HG03521 (cell line): ENCODE data around the gene EGFL7.

ENCODE experiments used
- ATAC-seq: cut with Tn5 transposase; IDR thresholded peaks from one replicate; pipeline ENCODE4 v1.9.1; 2021; ENCODE audit warnings: mild to moderate bottlenecking, moderate library complexity; ENCODE audit not compliant: unreplicated experiment

The EGFL7 gene

DNA sequence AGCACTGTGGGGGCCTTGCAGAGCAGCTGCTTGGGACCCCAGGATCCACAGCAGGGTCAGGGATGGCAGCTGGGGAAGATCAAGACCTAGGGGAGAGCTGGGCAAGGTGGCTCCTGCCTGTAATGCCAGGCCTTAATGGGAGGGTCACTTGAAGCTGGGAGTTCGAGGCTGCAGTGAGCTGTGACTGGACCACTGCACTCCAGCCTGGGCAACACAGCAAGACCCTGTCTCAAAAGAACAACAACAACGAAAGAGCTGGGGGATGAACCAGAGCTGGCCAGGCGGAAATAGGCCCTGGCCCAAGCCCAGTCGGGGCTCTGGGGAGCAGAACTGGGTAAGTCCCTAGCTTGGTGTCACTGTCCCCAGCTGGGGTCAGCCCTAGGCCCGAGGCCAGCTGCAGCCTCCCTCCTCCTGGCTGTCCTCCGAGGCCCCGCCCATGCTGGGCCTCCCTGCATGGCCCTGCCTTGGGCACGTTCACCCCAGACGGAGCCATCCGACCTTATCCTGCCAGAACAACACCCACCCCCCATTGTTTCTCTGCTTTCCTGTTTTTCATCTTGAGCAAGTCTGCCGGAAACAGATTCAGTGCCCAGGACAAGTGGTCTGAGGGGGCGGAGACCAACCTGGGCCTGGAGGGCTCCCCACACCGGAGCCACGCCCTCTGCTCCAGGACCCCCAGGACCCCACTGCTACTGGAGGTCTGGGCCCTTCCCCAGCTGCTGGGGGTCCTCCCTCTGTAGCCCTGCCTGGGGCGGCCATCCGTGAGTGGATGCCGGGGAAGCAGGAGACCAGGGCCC lies 51.6 kb downstream of the EGFL7 start:
- ATAC-seq = no peak

- no peak for ATAC-seq
These were observed 52.2 kb downstream of the EGFL7 start for GRCh38 chr9:136714893-136715274.

- no peak for ATAC-seq
These were observed 54.7 kb downstream of the EGFL7 start for GRCh38 chr9:136717399-136717798.

GRCh38 chr9:136718345-136719194 lies 55.9 kb downstream of the EGFL7 start:
- ATAC-seq = no peak

DNA sequence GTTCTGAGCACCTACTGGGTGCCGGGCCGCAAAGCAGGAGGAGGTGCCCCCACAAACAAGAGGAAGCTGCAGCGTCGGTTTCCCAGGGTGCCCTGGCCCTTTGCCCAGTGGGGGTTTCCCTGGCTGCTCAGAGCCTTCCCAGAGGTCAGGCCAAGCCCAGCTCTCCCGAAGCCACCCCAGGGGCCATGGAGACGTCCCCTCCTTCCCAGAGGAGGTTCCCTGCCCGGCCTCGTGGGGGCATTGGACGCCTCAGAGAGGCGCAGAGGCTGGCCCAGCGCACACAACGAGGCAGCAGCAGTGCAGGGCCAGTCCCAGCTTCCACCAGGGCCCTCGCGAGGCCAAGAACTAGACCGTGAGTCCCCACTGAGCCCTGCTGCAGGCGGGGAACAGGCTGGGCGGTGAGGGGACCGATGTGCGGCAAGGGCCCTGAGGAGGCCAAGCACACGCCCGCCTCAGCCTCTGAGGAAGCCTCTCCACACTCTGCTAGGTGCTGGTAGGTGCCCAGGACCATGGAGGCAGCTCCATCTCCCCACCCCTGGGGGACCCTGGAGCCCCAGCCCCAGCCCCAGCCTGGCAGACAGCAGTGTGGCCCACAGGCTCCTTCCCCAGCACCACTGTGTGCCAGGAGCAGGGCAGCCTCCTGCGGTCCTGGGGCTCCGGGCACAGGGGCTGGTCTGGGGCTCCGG lies 56.6 kb downstream of the EGFL7 start:
- ATAC-seq = no peak

- no peak for ATAC-seq
These were observed 57.7 kb downstream of the EGFL7 start for GRCh38 chr9:136720251-136720897.

GRCh38 chr9:136720898-136721338 lies 58.2 kb downstream of the EGFL7 start:
- ATAC-seq = no peak

DNA sequence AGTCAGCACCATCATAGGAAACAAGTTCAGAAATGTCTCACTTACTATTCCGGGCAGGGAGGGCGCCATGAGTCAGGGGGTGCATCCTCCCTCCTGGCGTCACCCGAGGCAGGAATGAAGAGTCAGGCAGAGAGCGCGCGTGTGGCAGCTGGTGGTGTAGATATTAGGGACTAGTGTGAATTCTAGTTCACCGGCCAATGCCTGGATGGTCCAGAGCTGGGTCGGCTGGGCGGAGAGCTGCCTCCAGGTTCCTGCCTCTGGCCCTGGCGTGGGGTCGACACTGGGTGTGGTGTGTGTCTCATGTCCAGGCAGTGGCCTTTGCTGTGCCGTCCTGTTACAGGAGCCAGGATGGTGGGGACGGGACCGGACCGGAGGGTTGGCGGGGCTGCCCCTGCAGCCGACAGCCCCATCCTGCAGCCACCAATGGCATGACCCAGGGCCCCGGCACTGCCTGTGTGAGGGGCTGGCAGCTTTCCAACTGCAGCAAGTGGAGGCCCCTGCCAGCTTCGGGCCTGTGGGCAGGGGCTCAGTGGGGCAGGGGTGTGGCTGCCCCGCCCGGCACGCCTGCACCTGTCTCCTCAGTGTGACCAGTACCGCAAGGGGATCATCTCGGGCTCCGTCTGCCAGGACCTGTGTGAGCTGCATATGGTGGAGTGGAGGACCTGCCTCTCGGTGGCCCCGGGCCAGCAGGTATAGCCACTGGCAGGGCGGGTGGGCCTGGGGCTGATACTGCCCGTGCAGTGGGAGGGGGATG lies 58.8 kb downstream of the EGFL7 start:
- no peak for ATAC-seq
